Right lobe of liver (tissue), 4 donors: ENCODE measurements around the gene ZMYM4.
"Not testable (repeated sequence)": the region's sequence is repeated elsewhere in the genome, so short reads cannot be mapped to it uniquely, and the experiment has no call there.

Experiments used
- CTCF ChIP-seq, 4 donors: fragments of 200-600 bp in 3 of 4; fragments of 450-650 bp in 1 of 4; IDR thresholded peaks; one replicate each; pipeline versions ENCODE4 v1.5.1 to v1.8.0; 2016 to 2022; ENCODE audit warnings: antibody characterized with exemption in 4 of 4, mild to moderate bottlenecking in 2 of 4
- POLR2A ChIP-seq: fragments of 450-650 bp; IDR thresholded peaks from one replicate; pipeline ENCODE4 v1.6.1; 2017; ENCODE audit warnings: antibody characterized with exemption, mild to moderate bottlenecking
- donor health status: DM: no; HTN: no; CAD: no.
- donor health status: DM: no; HTN: no; CAD: no.
- donor health status: DM: no; HTN: yes; CAD: no.

DNA sequence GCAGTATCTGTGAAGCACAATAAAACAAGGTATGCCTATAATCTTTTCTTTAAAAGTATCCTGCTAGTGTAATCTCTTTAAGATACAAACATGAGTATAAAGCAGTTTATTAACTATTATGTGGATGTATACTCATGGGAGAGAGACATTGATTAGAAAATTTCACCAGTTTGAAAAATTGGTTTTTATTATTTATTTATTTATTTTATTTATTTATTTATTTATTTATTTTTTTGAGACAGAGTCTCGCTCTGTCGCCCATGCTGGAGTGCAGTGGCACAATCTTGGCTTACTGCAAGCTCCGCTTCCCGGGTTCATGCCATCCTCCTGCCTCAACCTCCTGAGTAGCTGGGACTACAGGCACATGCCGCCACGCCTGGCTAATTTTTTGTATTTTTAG, 111.6 kb downstream of the ZMYM4 start:
- TF ChIP-seq CTCF (IDR thresholded peaks at IDR 0.05); POLR2A: not testable (repeated sequence)
